GM06990 (cell line): Measurements from ENCODE around the gene PKD2.

Source experiments
- DNase-seq: peaks from one replicate; pipeline ENCODE4 v3.0.0-alpha.2; 2011; ENCODE audit not compliant: insufficient read length; ENCODE audit errors: extremely low read depth
- H3K27me3 ChIP-seq: replicated peaks from 2 replicates; pipeline ENCODE4 v1.6.0; 2011; ENCODE audit warnings: low read length; ENCODE audit not compliant: control insufficient read depth, insufficient read depth
- H3K36me3 ChIP-seq: 2 replicates; pipeline ENCODE4 v1.5.1; 2011; ENCODE audit warnings: low read length; ENCODE audit not compliant: control insufficient read depth, insufficient read depth
- H3K4me3 ChIP-seq: replicated peaks from 2 replicates; pipeline ENCODE4 v1.5.1; 2011; ENCODE audit warnings: low read depth, mild to moderate bottlenecking, control low read depth, low read length
- CTCF ChIP-seq: IDR thresholded peaks from 2 replicates; pipeline ENCODE4 v1.5.1; 2011; ENCODE audit warnings: low read length, control low read depth, mild to moderate bottlenecking, inconsistent platforms; ENCODE audit not compliant: insufficient read depth, poor library complexity, severe bottlenecking

PKD2 gene

GRCh38 chr4:87967193-87967592, 40.2 kb upstream of the PKD2 start:
- no peak for DNase-seq
- H3K4me3 ChIP-seq: no peak overlapping the region
- H3K36me3 ChIP-seq: no peaks in the 10 kb centered on the region
- TF ChIP-seq CTCF: no peak
- H3K27me3 ChIP-seq: no peaks in the 10 kb centered on the region

GRCh38 chr4:87970121-87970520, 37.3 kb upstream of the PKD2 start:
- H3K36me3 ChIP-seq: no peaks in the 10 kb centered on the region
- DNase-seq: no peak
- TF ChIP-seq CTCF: no peak
- no peaks in the 10 kb centered on the region for H3K27me3 ChIP-seq
- no peak overlapping the region for H3K4me3 ChIP-seq

- H3K36me3 ChIP-seq: no peaks in the 10 kb centered on the region
- no peaks in the 10 kb centered on the region for H3K27me3 ChIP-seq
- no peak overlapping the region for H3K4me3 ChIP-seq
- TF ChIP-seq CTCF: no peak
- DNase-seq: no peak
Measured at GRCh38 chr4:87971866-87972265, 35.6 kb upstream of the PKD2 start.

- H3K27me3 ChIP-seq: no peaks in the 10 kb centered on the region
- no peaks in the 10 kb centered on the region for H3K36me3 ChIP-seq
- DNase-seq: no peak
- TF ChIP-seq CTCF: peak; percentile 82
- H3K4me3 ChIP-seq: no peak overlapping the region
Measured at GRCh38 chr4:87973283-87974169, 33.9 kb upstream of the PKD2 start.

- no peak for TF ChIP-seq CTCF
- no peaks in the 10 kb centered on the region for H3K36me3 ChIP-seq
- H3K4me3 ChIP-seq: no peak overlapping the region
- DNase-seq: no peak
- H3K27me3 ChIP-seq: no peaks in the 10 kb centered on the region
Measured at GRCh38 chr4:87974856-87975462, 32.5 kb upstream of the PKD2 start.
